ENCODE measurements around the gene NRIP1.
"Not testable (repeated sequence)": the region's sequence is repeated elsewhere in the genome, so short reads cannot be mapped to it uniquely, and the experiment has no call there.

The NRIP1 gene

GRCh38 chr21:14972678-14973077, 92.1 kb downstream of the NRIP1 start:
- no peak for DNase-seq (ENCODE audit: low read depth)

DNA sequence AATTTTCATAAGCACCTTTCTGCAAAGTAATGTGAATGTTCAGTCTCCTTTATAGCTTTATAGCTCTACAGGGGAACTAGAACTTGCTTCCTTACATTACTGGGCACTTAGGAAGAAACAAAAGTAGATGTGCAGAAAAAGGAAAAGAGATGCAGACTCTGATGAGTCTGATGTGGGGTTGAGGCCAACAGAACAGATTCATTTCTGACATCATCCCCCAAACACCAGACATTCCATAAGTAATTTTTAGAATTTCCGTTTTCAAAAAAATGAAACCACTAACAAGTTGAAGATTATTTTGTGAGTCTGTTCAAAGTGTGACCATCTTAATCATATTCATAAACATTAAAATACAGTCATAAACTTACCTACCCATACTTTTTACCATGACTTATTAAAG, 96.0 kb downstream of the NRIP1 start:
- no peak for DNase-seq (ENCODE audit: low read depth)

DNA sequence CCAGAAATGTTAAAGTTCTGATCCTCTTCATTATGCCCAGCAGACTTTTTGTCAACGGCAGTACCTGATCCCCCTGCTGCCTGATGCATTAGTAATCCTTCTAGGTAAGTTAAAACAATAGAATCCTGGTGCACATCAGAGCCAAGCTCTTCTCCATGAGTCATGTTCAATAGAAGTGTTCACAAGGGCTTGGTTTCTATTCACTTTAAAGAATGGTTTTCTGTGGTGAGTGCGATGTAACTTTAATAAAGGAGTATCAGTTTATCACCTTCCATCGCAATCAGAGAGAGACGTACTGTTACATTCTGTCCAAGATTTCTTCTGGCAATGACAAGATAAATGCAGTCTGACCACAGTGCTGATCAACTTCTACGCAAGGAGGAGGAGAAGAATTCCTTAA, 96.8 kb downstream of the NRIP1 start:
- DNase-seq (ENCODE audit: low read depth) = no peak

GRCh38 chr21:14964621-14965020, 100.2 kb downstream of the NRIP1 start:
- DNase-seq (ENCODE audit: low read depth) = no peak

DNA sequence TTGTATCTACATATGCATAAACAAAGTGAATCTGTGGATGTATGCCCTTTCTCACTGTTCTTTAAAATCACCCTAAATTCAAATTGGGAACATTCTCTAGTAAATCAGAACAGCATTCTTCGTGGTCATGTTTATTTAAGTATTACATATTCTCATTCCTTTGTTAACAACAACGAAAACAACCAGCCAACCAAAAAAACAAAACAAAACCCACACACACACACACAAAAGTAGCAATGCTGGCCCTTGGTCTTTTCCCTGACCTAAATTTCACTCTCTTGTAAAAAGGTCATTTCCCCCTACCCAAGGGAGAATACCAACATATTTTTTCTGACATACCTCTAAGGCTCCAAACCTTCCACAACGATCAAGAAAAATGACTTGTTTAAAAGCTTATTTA, 102.6 kb downstream of the NRIP1 start:
- DNase-seq (ENCODE audit: low read depth) = no peak

DNA sequence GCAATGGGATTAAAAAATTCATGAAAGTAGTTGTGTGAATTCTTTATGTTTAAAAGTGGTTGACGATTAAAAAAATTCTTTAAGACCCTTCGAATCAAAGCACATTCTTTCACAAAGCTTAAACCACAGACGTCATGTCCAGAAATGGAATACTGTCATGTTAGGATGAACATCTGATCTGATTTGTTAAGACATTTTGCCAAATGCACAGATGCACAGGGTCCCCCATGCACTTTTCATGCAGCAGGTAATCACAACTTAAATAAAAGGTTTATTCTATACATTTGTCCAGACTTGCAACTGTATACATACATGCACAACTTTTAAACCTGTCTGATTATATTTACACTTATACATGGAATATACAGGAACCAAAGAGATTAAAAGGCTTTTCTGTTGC, 103.3 kb downstream of the NRIP1 start:
- DNase-seq (ENCODE audit: low read depth) = no peak

- no peak for DNase-seq (ENCODE audit: low read depth)
These were observed 105.5 kb downstream of the NRIP1 start for GRCh38 chr21:14959343-14959742.

GRCh38 chr21:14957836-14958235, 107.0 kb downstream of the NRIP1 start:
- DNase-seq (ENCODE audit: low read depth) = no peak

GRCh38 chr21:14956807-14957206, 108.0 kb downstream of the NRIP1 start:
- DNase-seq (ENCODE audit: low read depth) = no peak

GRCh38 chr21:14955936-14956520, 108.8 kb downstream of the NRIP1 start:
- no peak for DNase-seq (ENCODE audit: low read depth)

DNA sequence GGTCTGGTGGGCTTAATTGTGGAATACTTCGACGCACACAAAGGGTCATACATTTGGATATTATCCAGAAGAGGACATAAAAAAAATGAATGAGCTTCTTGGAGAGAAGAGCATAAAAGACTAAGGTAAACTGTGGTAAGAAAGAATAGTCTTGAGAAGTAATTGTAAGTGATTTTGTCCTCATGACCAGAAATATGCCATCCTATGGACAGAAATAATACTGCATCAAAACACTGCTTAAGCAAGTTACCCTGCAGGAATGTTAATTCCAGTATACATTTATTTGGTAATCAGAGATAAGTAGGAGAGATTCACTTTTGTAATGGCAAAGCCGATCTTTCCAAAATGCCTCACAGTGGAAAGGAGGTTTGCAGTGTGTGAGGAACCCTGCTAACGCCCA, 111.9 kb downstream of the NRIP1 start:
- no peak for DNase-seq (ENCODE audit: low read depth)

- DNase-seq (ENCODE audit: low read depth) = no peak
These were observed 115.2 kb downstream of the NRIP1 start for GRCh38 chr21:14949603-14950002.

GRCh38 chr21:14947613-14948160, 117.1 kb downstream of the NRIP1 start:
- no peak for DNase-seq (ENCODE audit: low read depth)

- no peak for DNase-seq (ENCODE audit: low read depth)
These were observed 119.6 kb downstream of the NRIP1 start for GRCh38 chr21:14945176-14945575.

DNA sequence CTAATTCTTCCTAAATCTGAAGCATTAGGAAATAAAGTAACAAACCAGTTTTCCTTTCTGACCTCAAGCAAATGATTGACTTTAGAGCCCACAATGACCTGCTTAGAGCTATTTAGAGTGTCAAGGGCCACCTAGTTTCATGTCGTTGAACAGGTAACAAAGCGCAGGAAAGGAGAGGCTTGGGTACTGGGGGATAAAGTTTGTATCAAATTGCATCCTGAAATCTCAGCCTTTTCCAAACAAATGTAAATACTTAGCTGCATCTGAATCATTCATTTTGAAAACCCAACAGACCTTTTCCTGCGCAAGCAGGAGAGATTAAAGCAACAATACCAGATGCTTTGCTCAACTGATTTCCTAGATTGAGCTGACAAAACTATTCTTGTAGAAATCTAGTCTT, 121.2 kb downstream of the NRIP1 start:
- no peak for DNase-seq (ENCODE audit: low read depth)

DNA sequence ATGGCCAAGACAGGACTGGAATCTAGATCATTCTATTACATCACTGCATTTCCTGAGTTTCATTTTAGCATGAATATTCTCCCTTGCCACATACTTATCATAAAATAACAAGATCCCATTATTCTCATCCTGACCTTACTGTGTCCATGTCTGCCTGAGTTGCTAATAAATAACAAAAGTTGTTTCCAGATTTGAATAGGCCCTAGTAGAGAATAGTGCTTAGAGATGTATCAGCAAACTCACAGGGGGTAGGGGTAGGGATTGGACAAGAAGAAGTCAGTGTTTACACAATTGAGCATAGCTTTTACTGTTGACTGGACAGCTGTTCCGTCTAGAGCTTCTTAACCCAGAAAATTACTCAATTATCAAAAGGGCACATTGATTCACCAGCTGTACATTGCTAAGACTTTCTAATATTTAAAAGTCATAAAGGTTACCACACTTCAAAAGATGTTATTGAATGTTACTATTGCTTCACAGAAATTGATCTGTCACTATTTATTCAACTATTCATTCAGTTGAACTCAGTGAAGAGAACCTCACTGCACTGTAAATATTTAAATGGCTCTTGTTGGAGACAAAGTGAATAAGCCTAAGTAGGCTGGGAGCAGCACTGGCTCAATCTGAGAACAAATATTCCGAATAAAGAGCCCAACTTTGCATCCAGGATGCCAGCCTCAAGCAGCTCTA, 121.9 kb downstream of the NRIP1 start:
- no peak for DNase-seq (ENCODE audit: low read depth)

- not testable (repeated sequence) for DNase-seq (ENCODE audit: low read depth)
These were observed 137.5 kb downstream of the NRIP1 start for GRCh38 chr21:14927324-14927723.

GRCh38 chr21:14926186-14926585, 138.6 kb downstream of the NRIP1 start:
- DNase-seq (ENCODE audit: low read depth) = no peak

- no peak for DNase-seq (ENCODE audit: low read depth)
These were observed 141.3 kb downstream of the NRIP1 start for GRCh38 chr21:14923468-14923867.

- no peak for DNase-seq (ENCODE audit: low read depth)
These were observed 141.8 kb downstream of the NRIP1 start for GRCh38 chr21:14922980-14923379.

GRCh38 chr21:14918527-14918926, 146.3 kb downstream of the NRIP1 start:
- no peak for DNase-seq (ENCODE audit: low read depth)

DNA sequence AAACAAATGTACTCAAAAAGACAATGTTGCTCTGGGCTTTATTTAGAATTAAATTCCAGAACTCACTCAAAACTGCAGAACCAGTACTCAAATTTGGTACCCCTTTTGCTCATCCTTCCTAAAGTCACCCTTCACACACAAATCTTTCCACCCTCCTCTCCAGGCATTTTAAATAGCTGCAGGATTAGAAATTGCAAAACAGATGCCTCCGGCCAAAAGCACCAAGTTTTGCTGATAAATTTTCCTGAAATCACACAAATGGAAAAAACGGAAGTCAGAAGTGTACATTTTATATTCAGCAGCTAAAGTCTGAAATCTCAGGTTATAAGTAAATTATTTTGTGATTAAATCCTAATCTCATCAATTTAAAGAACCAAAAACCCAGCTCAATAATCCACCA, 147.0 kb downstream of the NRIP1 start:
- no peak for DNase-seq (ENCODE audit: low read depth)

- DNase-seq (ENCODE audit: low read depth) = no peak
These were observed 148.1 kb downstream of the NRIP1 start for GRCh38 chr21:14916676-14917141.

GRCh38 chr21:14913638-14914037, 151.2 kb downstream of the NRIP1 start:
- DNase-seq (ENCODE audit: low read depth) = no peak
